Tibial nerve (tissue), 3 donors: Measurements from ENCODE around the gene TTC33.

ENCODE experiments used
- POLR2A ChIP-seq, 2 donors: fragments of 450-650 bp; IDR thresholded peaks; one replicate each; pipeline ENCODE4 v1.6.1; 2017; ENCODE audit warnings: antibody characterized with exemption in 2 of 2, mild to moderate bottlenecking in 2 of 2, moderate library complexity in 2 of 2
- TF ChIP-seq, protein P1 (sequence below), 5 experiments: fragments of 200-600 bp in 3 of 5; fragments of 450-650 bp in 2 of 5; sonication (generic) in 3 of 5; IDR thresholded peaks; one replicate each; pipeline ENCODE4 v1.5.1; 2016 to 2019; ENCODE audit warnings: antibody characterized with exemption in 5 of 5, mild to moderate bottlenecking in 3 of 5, moderate library complexity in 2 of 5

DNA sequence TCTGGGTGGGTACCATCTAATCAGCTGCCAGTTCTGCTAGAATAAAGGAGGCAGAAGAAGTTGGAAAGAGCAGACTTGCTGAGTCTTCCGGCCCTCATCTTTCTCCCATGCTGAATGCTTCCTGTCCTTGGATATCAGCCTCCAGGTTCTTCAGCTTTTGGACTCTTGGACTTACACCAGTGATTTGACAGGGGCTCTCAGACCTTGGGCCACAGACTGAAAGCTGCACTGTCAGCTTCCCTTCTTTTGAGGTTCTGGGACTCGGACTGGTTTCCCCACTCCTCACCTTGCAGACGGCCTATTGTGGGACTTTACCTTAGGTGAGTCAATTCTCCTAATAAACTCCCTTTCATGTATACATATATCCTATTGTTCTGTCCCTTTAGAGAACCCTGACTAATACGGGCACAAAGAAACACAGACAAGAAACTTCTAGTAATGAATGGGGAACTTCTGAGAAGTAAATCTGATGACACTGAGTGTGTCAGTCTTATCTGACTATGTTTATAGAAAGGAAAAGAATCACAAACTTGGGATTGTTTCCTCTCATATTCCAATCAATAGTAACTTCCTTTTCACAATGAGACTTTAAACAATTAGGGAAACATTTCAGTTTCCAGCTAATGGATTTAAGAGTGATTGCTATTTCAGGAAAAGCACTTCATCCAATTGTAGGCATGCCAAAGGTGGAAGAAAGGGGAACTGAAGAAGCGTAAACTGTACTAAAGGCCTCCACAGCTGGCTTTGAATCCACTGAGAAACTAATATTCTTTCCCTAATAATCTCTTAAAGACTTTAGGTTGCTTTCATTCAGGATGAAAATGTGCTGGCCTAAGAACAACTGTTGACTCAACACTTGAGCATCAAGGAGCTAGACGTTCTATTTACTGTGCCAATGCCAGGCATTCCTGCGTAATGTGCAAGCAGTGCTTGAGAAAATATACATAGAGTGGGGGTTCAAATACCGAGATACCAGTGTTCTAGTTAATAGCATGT lies 204.0 kb downstream of the TTC33 start:
- TF ChIP-seq, protein P1, sequence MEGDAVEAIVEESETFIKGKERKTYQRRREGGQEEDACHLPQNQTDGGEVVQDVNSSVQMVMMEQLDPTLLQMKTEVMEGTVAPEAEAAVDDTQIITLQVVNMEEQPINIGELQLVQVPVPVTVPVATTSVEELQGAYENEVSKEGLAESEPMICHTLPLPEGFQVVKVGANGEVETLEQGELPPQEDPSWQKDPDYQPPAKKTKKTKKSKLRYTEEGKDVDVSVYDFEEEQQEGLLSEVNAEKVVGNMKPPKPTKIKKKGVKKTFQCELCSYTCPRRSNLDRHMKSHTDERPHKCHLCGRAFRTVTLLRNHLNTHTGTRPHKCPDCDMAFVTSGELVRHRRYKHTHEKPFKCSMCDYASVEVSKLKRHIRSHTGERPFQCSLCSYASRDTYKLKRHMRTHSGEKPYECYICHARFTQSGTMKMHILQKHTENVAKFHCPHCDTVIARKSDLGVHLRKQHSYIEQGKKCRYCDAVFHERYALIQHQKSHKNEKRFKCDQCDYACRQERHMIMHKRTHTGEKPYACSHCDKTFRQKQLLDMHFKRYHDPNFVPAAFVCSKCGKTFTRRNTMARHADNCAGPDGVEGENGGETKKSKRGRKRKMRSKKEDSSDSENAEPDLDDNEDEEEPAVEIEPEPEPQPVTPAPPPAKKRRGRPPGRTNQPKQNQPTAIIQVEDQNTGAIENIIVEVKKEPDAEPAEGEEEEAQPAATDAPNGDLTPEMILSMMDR (IDR thresholded peaks at IDR 0.05), result no peak
- no peak for TF ChIP-seq POLR2A (IDR thresholded peaks at IDR 0.05)
